ENCODE measurements around the gene OR3A2. TPM values are rescaled to one million over a fixed set of nuclear protein-coding genes. Genes with fewer than 3 reads are reported as not detected.
"Not testable (repeated sequence)": the region's sequence is repeated elsewhere in the genome, so short reads cannot be mapped to it uniquely, and the experiment has no call there.

The OR3A2 gene
- total RNA-seq, 5 donors from 2014 or later (not counting 1 experiment from before 2014, with no cell fraction given) = 0.63 to 6.3 (median 2.9) TPM

DNA sequence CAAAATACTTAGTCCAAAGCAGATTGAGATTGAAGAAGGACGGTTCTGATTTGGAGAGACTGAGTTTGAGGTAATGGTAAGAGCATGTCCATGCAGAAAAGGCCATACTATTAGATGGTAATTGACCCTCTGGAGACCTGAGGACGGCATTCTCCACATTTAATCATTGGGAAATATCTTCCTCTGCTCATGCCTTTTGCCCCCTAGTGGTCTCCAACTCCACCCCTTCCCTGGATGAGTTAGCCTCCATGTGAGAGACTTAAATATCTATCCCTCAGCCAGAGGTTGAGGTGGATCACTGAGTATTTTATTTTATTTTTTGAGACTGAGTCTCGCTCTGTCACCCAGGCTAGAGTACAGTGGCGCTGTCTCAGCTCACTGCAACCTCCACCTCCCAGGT lies 77.5 kb downstream of the OR3A2 start:
- Histone ChIP-seq H3K27me3 (replicated peaks in 1 of 2; ENCODE audit: control insufficient read depth in 2 of 2, extremely low read depth in 1 of 2, insufficient read depth in 2 of 2, low read length in 1 of 2) (peaks cover 0 to 12% of the 10 kb centered on the region in 2 experiments), H3K4me1 (ENCODE audit: control insufficient read depth in 1 of 2, extremely low read depth in 1 of 2, insufficient read depth in 2 of 2, low read length in 2 of 2) (no peaks in the 10 kb centered on the region), H3K36me3 (ENCODE audit: control insufficient read depth in 2 of 2, extremely low read depth in 1 of 2, insufficient read depth in 1 of 2, low read length in 1 of 2) (no peaks in the 10 kb centered on the region), H3K27ac (ENCODE audit: low read length) (no peak overlapping the region), H3K4me3 (ENCODE audit: control insufficient read depth in 1 of 2, extremely low read depth in 1 of 2, low read length in 1 of 2) (no peak overlapping the region), H3K9me3 (no peaks in the 10 kb centered on the region)
- Mint-ChIP-seq H3K9me3 (no peaks in the 10 kb centered on the region), H3K27ac (no peak overlapping the region), H3K4me1 (no peaks in the 10 kb centered on the region), H3K27me3 (peaks cover 7 to 15% of the 10 kb centered on the region in 2 donors), H3K36me3 (no peaks in the 10 kb centered on the region), H3K4me3 (no peak overlapping the region)
- DNase-seq = no peak
- no peak for ATAC-seq (replicated peaks in 1 of 4)
- POLR2A ChIA-PET = no interaction called here
- CTCF ChIA-PET = no interaction called here
- WGBS (ENCODE audit: insufficient coverage) = 40% methylated on average over 1 of the region's 4 CpGs

DNA sequence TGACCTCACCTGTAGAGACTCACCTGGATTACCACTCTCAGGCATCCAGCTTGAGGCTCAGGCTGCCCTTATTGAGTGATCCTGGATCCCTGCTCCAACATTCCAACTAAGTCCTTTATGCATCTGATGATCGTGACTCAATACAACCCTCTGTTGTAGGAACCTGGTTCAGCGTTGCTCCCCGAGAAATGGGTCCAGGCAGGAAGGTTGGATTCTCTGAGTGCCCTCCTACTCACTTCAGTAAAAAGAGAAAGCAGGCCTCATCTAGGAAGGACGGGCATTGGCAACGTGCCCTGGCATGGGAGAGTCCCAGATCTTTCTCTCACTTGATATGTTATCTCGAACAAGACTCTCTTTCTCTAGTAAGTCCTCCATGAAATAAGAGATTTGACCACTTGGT lies 87.8 kb downstream of the OR3A2 start, which contains the start of gene OR3A1:
Gene OR3A1 (minus strand): TSS at position 101 of the 400 bp plus-strand sequence. CDS start 5,778 bp downstream, outside the sequence.
- Histone ChIP-seq H3K36me3 (ENCODE audit: control insufficient read depth in 2 of 2, extremely low read depth in 1 of 2, insufficient read depth in 1 of 2, low read length in 1 of 2) (no peaks in the 10 kb centered on the region), H3K27ac (ENCODE audit: low read length) (no peak within 1 kb of the TSS), H3K9me3 (no peaks in the 10 kb centered on the region), H3K4me3 (ENCODE audit: control insufficient read depth in 1 of 2, extremely low read depth in 1 of 2, low read length in 1 of 2) (no peak within 1 kb of the TSS), H3K4me1 (ENCODE audit: control insufficient read depth in 1 of 2, extremely low read depth in 1 of 2, insufficient read depth in 2 of 2, low read length in 2 of 2) (no peaks in the 10 kb centered on the region), H3K27me3 (replicated peaks in 1 of 2; ENCODE audit: control insufficient read depth in 2 of 2, extremely low read depth in 1 of 2, insufficient read depth in 2 of 2, low read length in 1 of 2) (peaks cover 0 to 7% of the 10 kb centered on the region in 2 experiments)
- POLR2A ChIA-PET = no interaction called here
- Mint-ChIP-seq H3K4me3 (no peak within 1 kb of the TSS), H3K36me3 (no peaks in the 10 kb centered on the region), H3K4me1 (no peaks in the 10 kb centered on the region), H3K27ac (no peak within 1 kb of the TSS), H3K9me3 (no peaks in the 10 kb centered on the region), H3K27me3 (peaks cover 0 to 8% of the 10 kb centered on the region in 2 donors)
- DNase-seq = no peak
- no peak for ATAC-seq (replicated peaks in 1 of 4)
- CTCF ChIA-PET = no interaction called here
- WGBS (ENCODE audit: insufficient coverage) = 100% methylated on average over 3 of the region's 6 CpGs

DNA sequence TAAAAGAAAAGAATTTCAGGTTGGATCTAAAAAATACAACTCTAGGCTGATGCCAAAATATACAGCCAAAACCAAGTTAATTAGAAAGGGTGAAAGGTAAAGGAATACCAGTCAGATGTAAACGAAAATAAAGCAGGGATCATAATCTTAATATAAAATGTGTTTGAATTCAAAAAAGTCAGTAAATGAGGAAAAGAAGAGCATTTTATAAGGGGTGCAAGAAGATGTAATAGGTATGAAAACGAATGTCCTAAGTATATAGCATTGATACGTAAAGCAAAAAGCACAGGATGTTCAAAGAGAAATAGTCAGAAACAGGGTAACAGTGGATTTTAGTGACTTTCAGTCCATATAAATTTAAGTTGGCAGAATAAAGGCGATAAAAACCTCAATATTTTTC lies 90.5 kb downstream of the OR3A2 start:
- H3K4me1 ChIP-seq (ENCODE audit: control insufficient read depth in 1 of 2, extremely low read depth in 1 of 2, insufficient read depth in 2 of 2, low read length in 2 of 2) = no peaks in the 10 kb centered on the region
- Mint-ChIP-seq H3K4me3 (no peak overlapping the region), H3K4me1 (no peaks in the 10 kb centered on the region), H3K27ac (no peak overlapping the region), H3K9me3 (peaks cover 0 to 3% (median 0%) of the 10 kb centered on the region in 3 donors), H3K36me3 (no peaks in the 10 kb centered on the region), H3K27me3 (peaks cover 11 to 20% of the 10 kb centered on the region in 2 donors)
- 60% methylated on average over 1 of the region's 4 CpGs for WGBS (ENCODE audit: insufficient coverage)
- ATAC-seq (replicated peaks in 1 of 4) (no peak), DNase-seq (no peak)
- peaks cover 0 to 14% of the 10 kb centered on the region in 2 experiments for H3K27me3 ChIP-seq (replicated peaks in 1 of 2; ENCODE audit: control insufficient read depth in 2 of 2, extremely low read depth in 1 of 2, insufficient read depth in 2 of 2, low read length in 1 of 2)
- no peak overlapping the region for H3K27ac ChIP-seq (ENCODE audit: low read length)
- no peak overlapping the region for H3K4me3 ChIP-seq (ENCODE audit: control insufficient read depth in 1 of 2, extremely low read depth in 1 of 2, low read length in 1 of 2)
- no peaks in the 10 kb centered on the region for H3K36me3 ChIP-seq (ENCODE audit: control insufficient read depth in 2 of 2, extremely low read depth in 1 of 2, insufficient read depth in 1 of 2, low read length in 1 of 2)
- no peaks in the 10 kb centered on the region for H3K9me3 ChIP-seq
- ChIA-PET POLR2A (no interaction called here), CTCF (no interaction called here)

DNA sequence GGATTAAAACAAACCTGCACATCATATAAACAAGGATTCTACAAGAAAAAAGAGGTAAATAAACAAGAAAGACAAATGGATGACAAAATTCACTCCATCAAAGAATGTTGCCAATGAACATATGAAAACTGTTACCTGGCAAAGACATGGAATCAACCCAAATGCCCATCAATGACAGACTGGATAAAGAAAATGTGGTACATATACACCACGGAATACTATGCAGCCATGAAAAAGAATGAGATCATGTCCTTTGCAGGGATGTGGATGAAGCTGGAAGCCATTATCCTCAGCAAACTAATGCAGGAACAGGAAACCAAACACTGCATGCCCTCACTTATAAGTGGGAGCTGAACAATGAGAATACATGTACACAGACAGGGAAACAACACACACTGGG lies 92.6 kb downstream of the OR3A2 start:
- CTCF ChIA-PET; H3K9me3 Mint-ChIP-seq; H3K9me3 ChIP-seq; POLR2A ChIA-PET; H3K36me3 ChIP-seq (ENCODE audit: control insufficient read depth in 2 of 2, extremely low read depth in 1 of 2, insufficient read depth in 1 of 2, low read length in 1 of 2); H3K4me3 ChIP-seq (ENCODE audit: control insufficient read depth in 1 of 2, extremely low read depth in 1 of 2, low read length in 1 of 2); H3K4me1 Mint-ChIP-seq; H3K4me1 ChIP-seq (ENCODE audit: control insufficient read depth in 1 of 2, extremely low read depth in 1 of 2, insufficient read depth in 2 of 2, low read length in 2 of 2); DNase-seq; H3K27ac ChIP-seq (ENCODE audit: low read length); H3K27ac Mint-ChIP-seq; H3K4me3 Mint-ChIP-seq; H3K36me3 Mint-ChIP-seq; ATAC-seq (replicated peaks in 1 of 4): not testable (repeated sequence)
- peaks cover 0 to 15% of the 10 kb centered on the region in 2 experiments for H3K27me3 ChIP-seq (replicated peaks in 1 of 2; ENCODE audit: control insufficient read depth in 2 of 2, extremely low read depth in 1 of 2, insufficient read depth in 2 of 2, low read length in 1 of 2)
- WGBS (ENCODE audit: insufficient coverage) = no CpG with 5 or more reads among the region's 1 CpG
- H3K27me3 Mint-ChIP-seq = peaks cover 15 to 35% of the 10 kb centered on the region in 2 donors

DNA sequence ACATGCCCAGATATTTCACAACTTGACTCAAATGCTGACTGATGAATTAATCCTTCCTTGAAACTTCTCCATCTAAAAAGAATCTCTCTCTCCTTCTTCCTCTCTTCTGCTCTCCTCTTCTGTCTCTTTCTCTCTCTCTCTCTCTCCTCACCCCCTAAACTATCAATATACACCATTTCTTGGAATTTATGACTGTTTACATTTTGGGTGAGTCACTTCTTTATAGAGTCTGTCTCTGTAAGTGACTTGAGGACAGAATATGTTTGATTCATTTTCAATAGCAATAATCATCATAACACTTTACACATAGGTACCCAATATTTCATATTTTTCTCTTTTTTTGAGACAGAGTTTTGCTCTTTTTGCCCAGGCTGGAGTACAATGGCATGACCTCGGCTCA lies 103.2 kb downstream of the OR3A2 start:
- H3K9me3 Mint-ChIP-seq = peaks cover 0 to 8% (median 0%) of the 10 kb centered on the region in 3 donors
- ChIA-PET CTCF (interaction anchor here in 1 of 2 donors (0.6 kb wide), 1 partner anchor 290 kb away, joined by 5 read pairs; no protein-coding TSS in a partner anchor), POLR2A (no interaction called here)
- ATAC-seq (replicated peaks in 1 of 4) = no peak
- H3K36me3 Mint-ChIP-seq = peaks cover 2% of the 10 kb centered on the region
- no peaks in the 10 kb centered on the region for H3K27me3 ChIP-seq (replicated peaks in 1 of 2; ENCODE audit: control insufficient read depth in 2 of 2, extremely low read depth in 1 of 2, insufficient read depth in 2 of 2, low read length in 1 of 2)
- no peak overlapping the region for H3K4me3 ChIP-seq (ENCODE audit: control insufficient read depth in 1 of 2, extremely low read depth in 1 of 2, low read length in 1 of 2)
- DNase-seq = no peak
- no peaks in the 10 kb centered on the region for H3K4me1 Mint-ChIP-seq
- WGBS (ENCODE audit: insufficient coverage) = no CpG with 5 or more reads among the region's 1 CpG
- H3K36me3 ChIP-seq (ENCODE audit: control insufficient read depth in 2 of 2, extremely low read depth in 1 of 2, insufficient read depth in 1 of 2, low read length in 1 of 2) = no peaks in the 10 kb centered on the region
- H3K4me3 Mint-ChIP-seq = no peak overlapping the region
- H3K27ac Mint-ChIP-seq = no peak overlapping the region
- H3K4me1 ChIP-seq (ENCODE audit: control insufficient read depth in 1 of 2, extremely low read depth in 1 of 2, insufficient read depth in 2 of 2, low read length in 2 of 2) = no peaks in the 10 kb centered on the region
- H3K27me3 Mint-ChIP-seq = peaks cover 0 to 12% of the 10 kb centered on the region in 2 donors
- no peak overlapping the region for H3K27ac ChIP-seq (ENCODE audit: low read length)
- no peaks in the 10 kb centered on the region for H3K9me3 ChIP-seq

DNA sequence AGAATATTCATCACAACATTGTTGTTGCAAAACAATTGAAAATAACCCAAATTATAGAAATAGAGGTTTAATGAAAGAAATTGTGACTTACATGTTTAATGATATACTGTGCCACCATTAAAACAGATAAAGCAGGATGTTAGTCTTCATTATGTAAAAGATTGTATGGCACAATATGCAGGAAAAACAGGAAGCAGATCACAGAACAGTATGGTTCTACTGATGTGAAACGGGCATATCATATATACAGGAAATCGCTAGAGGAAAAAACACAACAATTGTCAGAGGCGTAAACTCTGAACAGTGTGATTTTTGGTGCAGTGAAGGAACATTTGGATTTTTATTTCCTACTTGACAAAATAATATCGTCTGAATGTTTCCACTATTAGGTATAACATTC lies 110.0 kb downstream of the OR3A2 start:
- H3K36me3 ChIP-seq (ENCODE audit: control insufficient read depth in 2 of 2, extremely low read depth in 1 of 2, insufficient read depth in 1 of 2, low read length in 1 of 2) = no peaks in the 10 kb centered on the region
- Mint-ChIP-seq H3K36me3 (peaks cover 8% of the 10 kb centered on the region), H3K4me1 (no peaks in the 10 kb centered on the region), H3K27me3 (no peaks in the 10 kb centered on the region), H3K27ac (no peak overlapping the region), H3K4me3 (no peak overlapping the region), H3K9me3 (peaks cover 5 to 14% (median 10%) of the 10 kb centered on the region in 3 donors)
- no peaks in the 10 kb centered on the region for H3K4me1 ChIP-seq (ENCODE audit: control insufficient read depth in 1 of 2, extremely low read depth in 1 of 2, insufficient read depth in 2 of 2, low read length in 2 of 2)
- no peaks in the 10 kb centered on the region for H3K9me3 ChIP-seq
- POLR2A ChIA-PET = no interaction called here
- DNase-seq = no peak
- H3K27me3 ChIP-seq (replicated peaks in 1 of 2; ENCODE audit: control insufficient read depth in 2 of 2, extremely low read depth in 1 of 2, insufficient read depth in 2 of 2, low read length in 1 of 2) = peaks cover 0 to 2% of the 10 kb centered on the region in 2 experiments
- no peak overlapping the region for H3K27ac ChIP-seq (ENCODE audit: low read length)
- no CpG with 5 or more reads among the region's 4 CpGs for WGBS (ENCODE audit: insufficient coverage)
- H3K4me3 ChIP-seq (ENCODE audit: control insufficient read depth in 1 of 2, extremely low read depth in 1 of 2, low read length in 1 of 2) = no peak overlapping the region
- ATAC-seq (replicated peaks in 1 of 4) = no peak
- CTCF ChIA-PET = no interaction called here

Data from T-cell (primary cell).